HepG2 (cell line): Measurements from ENCODE around the gene TSPAN9. TPM values are rescaled to one million over a fixed set of nuclear protein-coding genes. Genes with fewer than 3 reads are reported as not detected.
A peak's percentile ranks its signal among the peaks of the same experiment; 100 is the strongest.

ENCODE experiments used
- ELF1 ChIP-seq: sonication (generic); formaldehyde crosslinking; IDR thresholded peaks from 2 replicates; pipeline ENCODE4 v1.4.0; 2020; ENCODE audit warnings: missing genetic modification reagents
- ELF4 ChIP-seq: sonication (generic); formaldehyde crosslinking; IDR thresholded peaks from 2 replicates; pipeline ENCODE4 v1.5.0; 2020; ENCODE audit warnings: missing genetic modification reagents, mild to moderate bottlenecking, moderate library complexity, borderline replicate concordance
- ELK4 ChIP-seq: sonication (generic); formaldehyde crosslinking; IDR thresholded peaks from 2 replicates; pipeline ENCODE4 v1.9.0; 2021; ENCODE audit warnings: missing genetic modification reagents, borderline replicate concordance
- GTF3A ChIP-seq: sonication (generic); formaldehyde crosslinking; conservative IDR thresholded peaks from 2 replicates; pipeline ENCODE4 v1.4.0; 2020; ENCODE audit warnings: mild to moderate bottlenecking, missing genetic modification reagents
- HHEX ChIP-seq: IDR thresholded peaks from 2 replicates; pipeline ENCODE4 v1.6.1; 2016; ENCODE audit warnings: control low read depth
- HMGXB4 ChIP-seq, 2 experiments: sonication (generic) in 1 of 2; formaldehyde crosslinking in 1 of 2; IDR thresholded peaks; 2 replicates each; pipeline versions ENCODE4 v1.4.0 to v1.6.1; 2018 to 2020; ENCODE audit warnings: missing genetic modification reagents in 2 of 2, borderline replicate concordance in 1 of 2, low read depth in 1 of 2, mild to moderate bottlenecking in 1 of 2, missing biosample characterization in 1 of 2
- IKZF4 ChIP-seq: sonication (generic); formaldehyde crosslinking; IDR thresholded peaks from 2 replicates; pipeline ENCODE4 v1.5.1; 2020; ENCODE audit warnings: borderline replicate concordance, mild to moderate bottlenecking, low read depth, missing genetic modification reagents; ENCODE audit errors: not compliant biosample characterization
- MEIS1 ChIP-seq: sonication (generic); formaldehyde crosslinking; IDR thresholded peaks from 2 replicates; pipeline ENCODE4 v1.9.0; 2021; ENCODE audit warnings: mild to moderate bottlenecking, missing genetic modification reagents, moderate library complexity, borderline replicate concordance
- SP1 ChIP-seq, 2 experiments: fragments of 450-650 bp in 1 of 2; sonication (generic) in 1 of 2; formaldehyde crosslinking in 1 of 2; IDR thresholded peaks; 2 replicates each; pipeline versions ENCODE4 v1.4.0 to v1.6.1; 2016 to 2020; ENCODE audit warnings: missing genetic modification reagents in 1 of 2
- SUZ12 ChIP-seq: fragments of 150-350 bp; IDR thresholded peaks from 2 replicates; pipeline ENCODE4 v1.6.1; 2014; ENCODE audit warnings: low read depth, low read length
- TERF1 ChIP-seq: sonication (generic); formaldehyde crosslinking; IDR thresholded peaks from 2 replicates; pipeline ENCODE4 v1.8.0; 2022; ENCODE audit warnings: mild to moderate bottlenecking, missing genetic modification reagents, moderate library complexity
- ZNF235 ChIP-seq: sonication (generic); formaldehyde crosslinking; IDR thresholded peaks from 2 replicates; pipeline ENCODE4 v1.8.1; 2023; ENCODE audit warnings: mild to moderate bottlenecking, missing genetic modification reagents, borderline replicate concordance
- ZNF629 ChIP-seq: sonication (generic); formaldehyde crosslinking; conservative IDR thresholded peaks from 2 replicates; pipeline ENCODE4 v1.5.0; 2020; ENCODE audit warnings: missing genetic modification reagents
- ZNF646 ChIP-seq: sonication (generic); formaldehyde crosslinking; IDR thresholded peaks from 2 replicates; pipeline ENCODE4 v1.9.0; 2021; ENCODE audit warnings: mild to moderate bottlenecking, missing genetic modification reagents
- ZNF674 ChIP-seq: sonication (generic); formaldehyde crosslinking; IDR thresholded peaks from 2 replicates; pipeline ENCODE4 v1.5.0; 2020; ENCODE audit warnings: low read depth, mild to moderate bottlenecking, missing genetic modification reagents
- ZNF740 ChIP-seq: sonication (generic); formaldehyde crosslinking; IDR thresholded peaks from 2 replicates; pipeline ENCODE4 v1.4.0; 2020; ENCODE audit warnings: missing genetic modification reagents
- ZNF773 ChIP-seq: sonication (generic); formaldehyde crosslinking; IDR thresholded peaks from 2 replicates; pipeline ENCODE4 v1.4.0; 2020; ENCODE audit warnings: missing genetic modification reagents, borderline replicate concordance
- ZNF816 ChIP-seq: sonication (generic); formaldehyde crosslinking; IDR thresholded peaks from 2 replicates; pipeline ENCODE4 v1.8.0; 2022; ENCODE audit warnings: missing genetic modification reagents, mild to moderate bottlenecking, borderline replicate concordance
- polyA plus RNA-seq, 8 experiments: library from polyadenylated mRNA; depleted of rRNA in 3 of 8; stranded (reverse) in 7 of 8; unstranded in 1 of 8; fragments of >200 nt; fragmentation: Illumina TruSeq in 4 of 8; extraction: Trizol in 4 of 8; gene quantifications; 2 replicates each; pipeline versions ENCODE4 v1.2.1 to v1.2.3, GENCODE V29; 2011 to 2016; ENCODE audit warnings: low read depth in 4 of 8, missing spikeins in 1 of 8, mixed read lengths in 1 of 8; ENCODE audit not compliant: insufficient read depth in 1 of 8
- total RNA-seq, 5 experiments: library from RNA; depleted of rRNA; stranded (reverse); fragments of >200 nt; fragmentation: Illumina TruSeq; extraction: Trizol; gene quantifications; 2 replicates each; pipeline ENCODE4 v1.2.3, GENCODE V29; 2016; ENCODE audit warnings: low read depth in 1 of 5

Gene TSPAN9
- total and polyA plus RNA-seq, 2 of the 13 experiments (the other 11 are each of a cell fraction or from before 2014, with no cell fraction given) = 18.1 to 42.3 TPM

- TF ChIP-seq HMGXB4 (CRISPR knock-in tag; IDR thresholded peaks at IDR 0.05; ENCODE audit: borderline replicate concordance in 1 of 2, low read depth in 1 of 2) (peak; percentile 50 to 54; a peak in 2 of 4 replicates), ZNF646 (CRISPR knock-in tag) (no peak), ELK4 (CRISPR knock-in tag) (no peak; the same call in 1 of the 2 replicates), ELF1 (peak; percentile 5; the same call in 1 of the 2 replicates), GTF3A (CRISPR knock-in tag) (0 out of 2 replicates have a peak, but pooled peaks have one; percentile 25), ZNF740 (CRISPR knock-in tag) (no peak), HHEX (no peak), ZNF629 (CRISPR knock-in tag) (peak; percentile 57), MEIS1 (CRISPR knock-in tag) (peak; percentile 92), ELF4 (CRISPR knock-in tag) (no peak), SP1 (IDR thresholded peaks at IDR 0.05) (no peak), SP1 (CRISPR knock-in tag; IDR thresholded peaks at IDR 0.05) (peak; percentile 19; the same call in 1 of the 2 replicates), IKZF4 (CRISPR knock-in tag) (peak; percentile 60), ZNF674 (no peak), ZNF773 (CRISPR knock-in tag) (no peak), ZNF816 (peak; percentile 82; the same call in 1 of the 2 replicates), TERF1 (CRISPR knock-in tag) (no peak), ZNF235 (CRISPR knock-in tag) (0 out of 2 replicates have a peak, but pooled peaks have one; percentile 48), SUZ12 (no peak)
These were observed 20.7 kb downstream of the TSPAN9 start (continued) for GRCh38 chr12:3097836-3098235.
